ENCODE measurements around the gene KCNJ11.
A peak's percentile ranks its signal among the peaks of the same experiment; 100 is the strongest.

- peak; percentile 94 for TF ChIP-seq CTCF (IDR thresholded peaks at IDR 0.05; ENCODE audit: poor library complexity, severe bottlenecking)
- TF ChIP-seq EZH2 (IDR thresholded peaks at IDR 0.05; ENCODE audit: borderline replicate concordance, insufficient read depth, low read length, poor library complexity, severe bottlenecking) = no peak
- TF ChIP-seq POLR2AphosphoS5 (IDR thresholded peaks at IDR 0.05) = no peak
- peak; percentile 91 for TF ChIP-seq RAD21 (conservative IDR thresholded peaks at IDR 0.05)
Measured at GRCh38 chr11:17384002-17384511, 4.4 kb downstream of the KCNJ11 start.

Measured in neural cell (in vitro differentiated cells).